ENCODE results near the gene TUBG1.

GRCh38 chr17:42613699-42614295 lies 4.3 kb downstream of the TUBG1 start:
- TF ChIP-seq MAX (IDR thresholded peaks at IDR 0.05): no peak
- TF ChIP-seq REST (IDR thresholded peaks at IDR 0.05; ENCODE audit: low read depth): no peak
- TF ChIP-seq CREB1 (IDR thresholded peaks at IDR 0.05; ENCODE audit: low read depth): no peak
- no peak for TF ChIP-seq RAD21 (IDR thresholded peaks at IDR 0.05; ENCODE audit: low read depth)
- TF ChIP-seq FOXM1 (IDR thresholded peaks at IDR 0.05; ENCODE audit: borderline replicate concordance, low read depth): no peak
- TF ChIP-seq EGR1 (IDR thresholded peaks at IDR 0.05): no peak
- TF ChIP-seq YY1 (IDR thresholded peaks at IDR 0.05; ENCODE audit: low read depth): no peak

Data from Ishikawa (cell line).